Stimulated activated CD8-positive, alpha-beta memory T cell treated with anti-CD3 and anti-CD28 coated beads, Interleukin-15, amount 100 ng/mL, for 1 hour (primary cell): ENCODE results near the gene KAT6B.

ENCODE experiments used
- DNase-seq: peaks from one replicate; pipeline ENCODE4 v3.0.0-alpha.2; 2020; ENCODE audit warnings: low read depth

The KAT6B gene

DNA sequence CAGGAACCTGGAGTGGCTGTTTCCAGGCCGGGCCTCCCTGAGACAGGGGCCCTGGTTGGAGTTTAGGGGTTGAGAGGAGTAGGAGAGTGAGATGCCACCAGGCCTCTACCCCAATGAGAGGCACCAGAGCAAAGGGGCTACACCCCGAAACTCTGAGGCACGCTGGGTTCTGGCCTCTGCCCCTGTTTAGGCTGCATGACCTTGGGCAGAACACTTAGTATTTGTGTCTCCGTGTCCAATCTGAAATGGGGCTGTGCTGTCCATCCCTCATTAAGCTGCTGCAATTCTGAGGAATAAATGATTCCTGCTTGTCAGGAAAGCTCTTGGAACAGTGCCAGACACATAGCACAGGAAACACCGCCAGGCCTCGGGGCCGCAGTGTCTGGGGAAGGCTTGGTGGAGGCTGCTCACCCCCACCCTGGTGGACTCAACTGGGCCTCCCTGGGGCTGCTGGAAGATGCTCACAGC is 244.6 kb downstream of the KAT6B start:
- no peak for DNase-seq

DNA sequence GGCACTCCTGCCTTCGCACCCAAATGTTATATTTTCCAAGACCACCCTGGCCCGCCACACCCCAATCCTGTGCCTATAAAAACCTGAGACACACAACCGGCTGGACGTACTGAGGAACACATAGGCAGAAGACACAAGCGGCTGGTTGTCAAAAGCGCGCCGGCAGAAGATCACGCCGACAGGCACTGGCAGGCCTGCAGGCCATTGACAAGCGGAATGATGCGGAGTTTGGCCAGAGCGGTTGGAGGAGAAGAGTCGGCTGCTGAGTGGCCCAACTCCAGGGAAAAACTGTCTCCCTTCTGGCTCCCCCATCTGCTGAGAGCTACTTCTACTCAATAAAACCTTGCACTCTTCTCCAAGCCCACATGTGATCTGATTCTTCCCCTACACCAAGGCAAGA is 245.4 kb downstream of the KAT6B start:
- no peak for DNase-seq

DNA sequence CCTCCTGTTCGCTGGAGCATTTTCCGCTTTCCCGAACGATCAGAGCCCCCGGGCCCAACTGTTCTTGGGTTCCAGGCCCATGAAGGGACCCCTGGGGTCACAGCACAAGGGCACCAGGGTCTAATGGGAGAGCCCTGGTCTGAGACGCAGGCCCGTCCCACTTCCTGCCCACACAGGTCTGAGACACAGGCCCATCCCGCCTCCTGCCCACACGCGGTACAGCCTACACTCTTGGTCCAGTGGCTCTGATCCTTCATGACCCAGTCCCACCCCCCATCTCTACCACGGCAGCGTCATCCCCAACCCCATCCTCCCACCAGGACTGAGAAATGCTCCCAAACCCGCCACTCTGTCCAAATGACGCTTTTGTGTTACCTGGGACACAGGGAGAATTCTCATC is 246.3 kb downstream of the KAT6B start:
- no peak for DNase-seq

DNA sequence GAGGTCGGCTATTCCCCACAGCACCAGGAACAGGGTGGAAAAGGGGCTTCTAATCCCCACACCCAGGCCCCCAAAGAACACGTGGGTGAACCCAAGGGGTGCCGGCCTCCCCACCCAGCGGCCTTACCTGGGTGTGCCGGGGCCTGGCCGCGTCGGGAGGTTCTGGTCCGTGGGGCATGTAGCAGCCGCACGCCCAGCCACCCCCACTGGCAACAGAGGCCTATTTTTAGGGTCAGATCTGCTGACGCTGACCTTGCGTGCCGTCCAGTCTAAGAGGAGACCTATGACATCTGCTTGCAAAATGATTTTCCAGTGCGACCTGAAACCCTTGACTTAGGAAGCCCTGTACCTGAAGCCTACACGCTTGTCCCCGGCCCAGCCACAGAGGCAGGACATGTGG is 247.0 kb downstream of the KAT6B start:
- no peak for DNase-seq

DNA sequence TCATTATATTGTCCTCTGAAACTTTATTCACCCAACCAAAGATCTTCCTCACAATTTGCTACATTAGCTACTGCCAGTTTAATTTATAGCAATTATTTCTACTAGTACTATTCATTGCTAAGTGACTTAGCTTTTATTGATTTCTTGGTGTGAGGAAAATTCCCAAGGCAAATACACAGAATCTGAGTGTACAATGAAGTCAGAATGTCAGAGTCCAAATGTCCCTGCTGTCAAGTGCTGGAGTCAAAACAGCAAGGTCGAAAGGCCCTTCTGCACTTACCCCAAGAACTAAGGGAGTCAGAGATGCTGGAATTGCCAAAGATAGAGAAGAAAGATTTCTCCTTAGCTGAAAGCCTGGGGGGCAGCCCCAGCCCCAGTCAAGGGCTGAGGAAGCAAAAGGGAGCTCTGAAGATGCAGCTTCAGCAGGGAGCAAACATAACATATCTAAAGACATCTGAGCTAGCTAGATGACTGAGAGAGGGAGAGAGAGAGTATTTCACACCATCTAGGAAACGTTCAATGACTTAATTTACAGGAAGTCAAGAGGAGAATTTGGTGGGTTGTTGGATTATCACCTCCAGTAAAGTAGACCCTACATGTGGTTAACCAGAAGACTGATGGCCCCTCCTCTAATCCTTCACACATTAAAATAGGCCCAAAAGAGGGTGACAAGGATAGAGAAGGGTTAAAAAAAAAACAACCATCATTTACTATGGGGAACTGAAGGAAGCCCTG is 248.5 kb downstream of the KAT6B start:
- DNase-seq = no peak

DNA sequence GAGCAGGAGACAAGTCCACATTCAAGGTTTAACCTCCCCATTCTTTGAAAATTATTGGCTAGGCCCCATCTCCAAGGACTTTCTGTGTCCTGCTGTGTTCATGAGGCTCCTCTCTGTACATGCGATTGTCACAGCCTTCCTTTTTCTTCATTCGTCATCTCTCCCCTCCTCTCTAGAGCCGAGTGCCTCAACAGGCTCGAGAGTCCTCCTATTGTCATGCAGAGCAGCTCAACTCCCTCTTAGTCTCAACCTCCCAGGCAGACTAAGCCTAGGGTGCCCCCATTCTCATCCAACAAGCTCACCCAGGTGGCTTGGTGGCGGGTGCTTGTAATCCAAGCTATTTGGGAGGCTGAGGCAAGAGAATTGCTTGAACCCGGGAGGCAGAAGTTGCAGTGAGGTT is 249.9 kb downstream of the KAT6B start:
- DNase-seq = no peak

DNA sequence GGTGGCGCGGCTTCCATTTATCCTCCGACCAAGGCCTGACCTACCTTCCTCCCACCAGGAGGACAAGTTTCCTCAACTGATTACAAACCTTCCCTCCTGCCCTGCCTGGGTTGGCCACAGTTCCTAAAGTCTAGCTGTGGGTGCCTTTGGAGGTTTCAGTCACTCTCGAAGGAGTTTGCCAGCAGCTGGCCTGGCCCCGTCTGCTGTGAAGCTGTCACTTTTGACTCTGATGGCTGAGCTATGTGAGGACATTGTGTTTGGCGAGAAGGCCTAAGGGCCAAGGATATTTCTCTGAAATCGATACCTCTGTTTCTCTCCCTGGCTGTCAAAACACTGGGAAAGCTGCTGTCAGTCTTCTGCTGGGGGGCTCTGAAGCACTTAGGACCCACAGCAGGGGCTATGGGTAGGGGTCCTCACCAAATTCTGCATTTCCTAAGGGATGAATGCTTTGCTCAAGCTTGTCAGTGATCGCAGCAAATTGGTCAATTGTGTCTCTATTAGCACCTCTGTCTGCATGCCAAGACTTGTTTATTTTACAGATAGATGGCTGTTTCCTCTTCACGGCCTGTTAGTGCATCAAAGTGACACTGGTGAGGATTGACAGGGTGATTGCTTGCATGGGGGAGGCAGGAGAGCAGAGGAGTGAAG is 253.2 kb downstream of the KAT6B start:
- no peak for DNase-seq

DNA sequence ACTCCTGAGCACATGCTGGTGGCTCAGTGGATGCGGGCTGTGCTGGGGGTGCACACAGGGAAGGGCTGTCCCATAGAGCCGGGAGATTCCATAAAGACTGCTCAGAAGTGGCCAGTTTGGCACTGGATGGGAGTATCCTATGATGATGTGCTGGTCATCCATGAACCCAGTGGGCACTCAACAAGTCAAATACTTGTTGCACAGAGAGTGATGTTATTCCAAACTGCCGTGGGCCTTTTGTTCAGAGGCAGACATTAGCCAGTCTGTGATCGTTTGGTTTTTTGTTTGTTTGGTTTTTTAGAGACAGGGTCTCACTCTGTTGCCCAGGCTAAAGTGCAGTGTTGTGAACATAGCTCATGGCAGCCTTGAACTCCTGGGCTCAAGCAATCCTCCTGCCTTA is 254.2 kb downstream of the KAT6B start:
- DNase-seq = no peak

DNA sequence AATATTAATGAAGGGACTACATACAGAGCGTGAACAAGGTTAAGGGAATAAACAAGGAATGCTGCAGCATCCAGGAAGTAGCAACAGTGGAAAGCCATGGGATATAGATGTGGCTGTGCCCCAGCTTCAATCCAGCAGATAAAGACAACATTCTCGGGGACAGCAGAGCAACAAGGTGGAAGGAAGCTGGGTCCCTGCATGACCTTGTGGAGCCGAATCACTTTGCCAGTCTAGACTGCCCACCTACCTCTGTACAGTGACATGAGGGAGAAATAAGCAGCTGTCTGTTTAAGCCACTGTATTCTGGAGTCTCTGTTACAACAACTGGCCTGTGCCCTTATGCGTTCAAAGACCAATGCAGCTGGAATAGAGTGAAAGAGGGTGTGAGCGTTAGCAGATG is 255.0 kb downstream of the KAT6B start:
- DNase-seq = no peak
